Activated T-helper 9 cell treated with anti-CD3 and anti-CD28 coated beads, Interleukin-2, amount 50 U/mL, for 16 hours (primary cell): ENCODE measurements around the gene TMEM37.
"Not testable (repeated sequence)": the region's sequence is repeated elsewhere in the genome, so short reads cannot be mapped to it uniquely, and the experiment has no call there.

Source experiments
- DNase-seq: peaks from one replicate; pipeline ENCODE4 v3.0.0-alpha.2; 2020; ENCODE audit warnings: low read depth

The TMEM37 gene

GRCh38 chr2:119431155-119431975 lies at the start of gene TMEM37:
TMEM37 (plus strand) TSS chr2:119431854; CDS start chr2:119431904, 50 bp downstream.
- DNase-seq: no peak

GRCh38 chr2:119383410-119384140 lies 48.1 kb upstream of the TMEM37 start:
- no peak for DNase-seq

GRCh38 chr2:119384971-119385370 lies 46.7 kb upstream of the TMEM37 start:
- no peak for DNase-seq

- DNase-seq: no peak
These were observed 46.2 kb upstream of the TMEM37 start for GRCh38 chr2:119385466-119385865.

- peak; percentile 10 for DNase-seq
These were observed 44.1 kb upstream of the TMEM37 start for GRCh38 chr2:119387381-119388129.

- no peak for DNase-seq
These were observed 41.9 kb upstream of the TMEM37 start for GRCh38 chr2:119389615-119390306.

- DNase-seq: no peak
These were observed 37.5 kb upstream of the TMEM37 start for GRCh38 chr2:119393971-119394748.

GRCh38 chr2:119397196-119397595 lies 34.5 kb upstream of the TMEM37 start:
- no peak for DNase-seq

- no peak for DNase-seq
These were observed 29.5 kb upstream of the TMEM37 start for GRCh38 chr2:119402106-119402505.

GRCh38 chr2:119402645-119403560 lies 28.8 kb upstream of the TMEM37 start:
- no peak for DNase-seq

- DNase-seq: not testable (repeated sequence)
These were observed 28.0 kb upstream of the TMEM37 start for GRCh38 chr2:119403618-119404017.

- DNase-seq: no peak
These were observed 26.5 kb upstream of the TMEM37 start for GRCh38 chr2:119405151-119405550.

GRCh38 chr2:119407430-119408220 lies 24.0 kb upstream of the TMEM37 start:
- no peak for DNase-seq

- no peak for DNase-seq
These were observed 23.4 kb upstream of the TMEM37 start for GRCh38 chr2:119408221-119408619.

- no peak for DNase-seq
These were observed 22.1 kb upstream of the TMEM37 start for GRCh38 chr2:119409506-119409905.

- no peak for DNase-seq
These were observed 16.8 kb upstream of the TMEM37 start for GRCh38 chr2:119414894-119415293.

GRCh38 chr2:119415630-119416029 lies 16.0 kb upstream of the TMEM37 start:
- DNase-seq: no peak

- DNase-seq: no peak
These were observed 15.2 kb upstream of the TMEM37 start for GRCh38 chr2:119416299-119416923.

GRCh38 chr2:119417908-119418307 lies 13.7 kb upstream of the TMEM37 start:
- DNase-seq: no peak
